ENCODE data around the gene PIP5K1A.
"Not testable (repeated sequence)": the region's sequence is repeated elsewhere in the genome, so short reads cannot be mapped to it uniquely, and the experiment has no call there.

The PIP5K1A gene

GRCh38 chr1:151189637-151190445, 8.5 kb upstream of the PIP5K1A start, which contains the start of gene VPS72:
Gene VPS72, minus strand, starts transcription at chr1:151190197. Its CDS starts 76 bp downstream, at chr1:151190121.
- ChIA-PET CTCF (interaction anchor here (0.6 to 1.0 kb wide), 2 partner anchors 90 to 96 kb away, joined by 3 to 4 read pairs; no protein-coding TSS in a partner anchor), POLR2A (interaction anchor here (0.5 to 2.3 kb wide), 46 partner anchors 9 to 573 kb away, joined by 3 to 40 read pairs (median 4); partner anchors contain the start of genes LYSMD1, MINDY1, MRPL9 and PIP5K1A)
- TF ChIP-seq FOXK2 (IDR thresholded peaks at IDR 0.05) (no peak), ELF4 (IDR thresholded peaks at IDR 0.05) (peak; percentile 91), L3MBTL2 (conservative IDR thresholded peaks at IDR 0.05) (peak; percentile 56), CTBP1 (IDR thresholded peaks at IDR 0.05; ENCODE audit: borderline replicate concordance) (peak; percentile 53; the same call in 1 of the 2 replicates)
- DNase-seq (ENCODE audit: extremely low spot score): peak; percentile 93

- POLR2A ChIA-PET: no interaction called here
- CTCF ChIA-PET: interaction anchor here (1.5 kb wide), 1 partner anchor 60 kb away, joined by 5 read pairs; no protein-coding TSS in a partner anchor
- DNase-seq (ENCODE audit: extremely low spot score): no peak
- TF ChIP-seq ELF4 (IDR thresholded peaks at IDR 0.05) (no peak), L3MBTL2 (conservative IDR thresholded peaks at IDR 0.05) (no peak), NFRKB (IDR thresholded peaks at IDR 0.05) (no peak), CTBP1 (IDR thresholded peaks at IDR 0.05; ENCODE audit: borderline replicate concordance) (no peak), LEF1 (IDR thresholded peaks at IDR 0.05; ENCODE audit: borderline replicate concordance) (no peak), FOXM1 (IDR thresholded peaks at IDR 0.05; ENCODE audit: borderline replicate concordance) (no peak), BHLHE40 (IDR thresholded peaks at IDR 0.05; ENCODE audit: borderline replicate concordance) (no peak), HDGF (IDR thresholded peaks at IDR 0.05; ENCODE audit: borderline replicate concordance) (no peak), SP1 (IDR thresholded peaks at IDR 0.05) (no peak), SUZ12 (IDR thresholded peaks at IDR 0.05) (no peak), FOXK2 (IDR thresholded peaks at IDR 0.05) (no peak), TARDBP (IDR thresholded peaks at IDR 0.05) (no peak), ZNF384 (IDR thresholded peaks at IDR 0.05) (no peak)
Observed at GRCh38 chr1:151192047-151192446, 6.3 kb upstream of the PIP5K1A start.

- POLR2A ChIA-PET: interaction anchor here (1.1 kb wide), 1 partner anchor 28 kb away, joined by 3 read pairs; the partner anchor contains the start of gene LYSMD1
- TF ChIP-seq FOXM1 (IDR thresholded peaks at IDR 0.05; ENCODE audit: borderline replicate concordance) (no peak), L3MBTL2 (conservative IDR thresholded peaks at IDR 0.05) (no peak), CTBP1 (IDR thresholded peaks at IDR 0.05; ENCODE audit: borderline replicate concordance) (no peak), LEF1 (IDR thresholded peaks at IDR 0.05; ENCODE audit: borderline replicate concordance) (no peak), SUZ12 (IDR thresholded peaks at IDR 0.05) (no peak), ELF4 (IDR thresholded peaks at IDR 0.05) (no peak), FOXK2 (IDR thresholded peaks at IDR 0.05) (no peak), PKNOX1 (IDR thresholded peaks at IDR 0.05) (no peak), ZNF384 (IDR thresholded peaks at IDR 0.05) (no peak), NFRKB (IDR thresholded peaks at IDR 0.05) (no peak), FOXA1 (IDR thresholded peaks at IDR 0.05) (no peak), TARDBP (IDR thresholded peaks at IDR 0.05) (no peak), SP1 (IDR thresholded peaks at IDR 0.05) (no peak), ARNT (IDR thresholded peaks at IDR 0.05) (no peak), HDGF (IDR thresholded peaks at IDR 0.05; ENCODE audit: borderline replicate concordance) (no peak), BHLHE40 (IDR thresholded peaks at IDR 0.05; ENCODE audit: borderline replicate concordance) (no peak)
- DNase-seq (ENCODE audit: extremely low spot score): no peak
- CTCF ChIA-PET: interaction anchor here (0.7 to 1.5 kb wide), 3 partner anchors 8 to 134 kb away, joined by 5 to 11 read pairs (median 6); partner anchors contain the start of gene CDC42SE1
Observed at GRCh38 chr1:151193304-151193703, 5.0 kb upstream of the PIP5K1A start.

GRCh38 chr1:151193856-151194255, 4.5 kb upstream of the PIP5K1A start:
- TF ChIP-seq L3MBTL2 (conservative IDR thresholded peaks at IDR 0.05): no peak
- no peak for TF ChIP-seq TARDBP (IDR thresholded peaks at IDR 0.05)
- TF ChIP-seq ZNF384 (IDR thresholded peaks at IDR 0.05): peak; percentile 30; the same call in 1 of the 2 replicates
- ChIA-PET CTCF (interaction anchor here (1.3 to 1.9 kb wide), 2 partner anchors 58 to 135 kb away, joined by 7 to 11 read pairs; partner anchors contain the start of gene CDC42SE1), POLR2A (interaction anchor here (2.0 kb wide), 1 partner anchor 61 kb away, joined by 12 read pairs; the partner anchor contains the start of gene PSMD4)
- DNase-seq (ENCODE audit: extremely low spot score): no peak

- not testable (repeated sequence) for DNase-seq (ENCODE audit: extremely low spot score)
- ChIA-PET CTCF (interaction anchor here (0.6 to 1.9 kb wide), 2 partner anchors 57 to 135 kb away, joined by 7 read pairs; no protein-coding TSS in a partner anchor), POLR2A (interaction anchor here (1.2 to 2.0 kb wide), 2 partner anchors 29 to 60 kb away, joined by 3 to 12 read pairs; partner anchors contain the start of genes LYSMD1, PSMD4 and SCNM1)
Observed at GRCh38 chr1:151194894-151195594, 3.3 kb upstream of the PIP5K1A start.

- TF ChIP-seq BHLHE40 (IDR thresholded peaks at IDR 0.05; ENCODE audit: borderline replicate concordance) (no peak), ELF4 (IDR thresholded peaks at IDR 0.05) (no peak), PKNOX1 (IDR thresholded peaks at IDR 0.05) (no peak), ZNF384 (IDR thresholded peaks at IDR 0.05) (peak; percentile 99), TARDBP (IDR thresholded peaks at IDR 0.05) (no peak), HDGF (IDR thresholded peaks at IDR 0.05; ENCODE audit: borderline replicate concordance) (no peak)
- POLR2A ChIA-PET: interaction anchor here (1.2 kb wide), 1 partner anchor 31 kb away, joined by 3 read pairs; the partner anchor contains the start of genes LYSMD1 and SCNM1
- peak; percentile 65 for DNase-seq (ENCODE audit: extremely low spot score)
- CTCF ChIA-PET: interaction anchor here (0.7 kb wide), 1 partner anchor 96 kb away, joined by 8 read pairs; no protein-coding TSS in a partner anchor
Observed at GRCh38 chr1:151196292-151196800, 2.0 kb upstream of the PIP5K1A start.

Measured in HEK293T (cell line).